ENCODE data around the gene KCNA10.

Gene KCNA10

GRCh38 chr1:110519125-110519810 is at the start of gene KCNA10:
Gene KCNA10, minus strand, starts transcription at chr1:110519175. Its CDS starts 388 bp downstream, at chr1:110518787.
- no peak for DNase-seq

GRCh38 chr1:110566836-110567235 is 47.9 kb upstream of the KCNA10 start:
- no peak for DNase-seq

GRCh38 chr1:110565565-110565964 is 46.6 kb upstream of the KCNA10 start:
- no peak for DNase-seq

- DNase-seq: no peak
Measured at GRCh38 chr1:110563089-110563488, 44.1 kb upstream of the KCNA10 start.

- DNase-seq: no peak
Measured at GRCh38 chr1:110561596-110561995, 42.6 kb upstream of the KCNA10 start.

- DNase-seq: no peak
Measured at GRCh38 chr1:110559157-110559556, 40.2 kb upstream of the KCNA10 start.

- DNase-seq: no peak
Measured at GRCh38 chr1:110557481-110557880, 38.5 kb upstream of the KCNA10 start.

GRCh38 chr1:110556471-110556807 is 37.5 kb upstream of the KCNA10 start:
- DNase-seq: no peak

- no peak for DNase-seq
Measured at GRCh38 chr1:110555807-110556470, 37.0 kb upstream of the KCNA10 start.

GRCh38 chr1:110554871-110555801 is 36.2 kb upstream of the KCNA10 start:
- no peak for DNase-seq

- DNase-seq: no peak
Measured at GRCh38 chr1:110551278-110551809, 32.4 kb upstream of the KCNA10 start.

- no peak for DNase-seq
Measured at GRCh38 chr1:110549831-110550230, 30.9 kb upstream of the KCNA10 start.

- DNase-seq: peak; percentile 19
Measured at GRCh38 chr1:110548381-110548780, 29.4 kb upstream of the KCNA10 start.

- DNase-seq: no peak
Measured at GRCh38 chr1:110547017-110547416, 28.0 kb upstream of the KCNA10 start.

- DNase-seq: no peak
Measured at GRCh38 chr1:110545492-110545891, 26.5 kb upstream of the KCNA10 start.

GRCh38 chr1:110544753-110545152 is 25.8 kb upstream of the KCNA10 start:
- no peak for DNase-seq

GRCh38 chr1:110542725-110543124 is 23.8 kb upstream of the KCNA10 start:
- no peak for DNase-seq

- no peak for DNase-seq
Measured at GRCh38 chr1:110541906-110542395, 23.0 kb upstream of the KCNA10 start.

GRCh38 chr1:110540891-110541685 is 22.1 kb upstream of the KCNA10 start:
- no peak for DNase-seq

- DNase-seq: no peak
Measured at GRCh38 chr1:110538921-110539320, 19.9 kb upstream of the KCNA10 start.

- no peak for DNase-seq
Measured at GRCh38 chr1:110538075-110538474, 19.1 kb upstream of the KCNA10 start.

GRCh38 chr1:110535985-110536384 is 17.0 kb upstream of the KCNA10 start:
- DNase-seq: no peak

All from NCI-H510A (cell line).